ENCODE measurements around the gene CHN1. TPM values are rescaled to one million over a fixed set of nuclear protein-coding genes. Genes with fewer than 3 reads are reported as not detected.

The CHN1 gene, protein sequence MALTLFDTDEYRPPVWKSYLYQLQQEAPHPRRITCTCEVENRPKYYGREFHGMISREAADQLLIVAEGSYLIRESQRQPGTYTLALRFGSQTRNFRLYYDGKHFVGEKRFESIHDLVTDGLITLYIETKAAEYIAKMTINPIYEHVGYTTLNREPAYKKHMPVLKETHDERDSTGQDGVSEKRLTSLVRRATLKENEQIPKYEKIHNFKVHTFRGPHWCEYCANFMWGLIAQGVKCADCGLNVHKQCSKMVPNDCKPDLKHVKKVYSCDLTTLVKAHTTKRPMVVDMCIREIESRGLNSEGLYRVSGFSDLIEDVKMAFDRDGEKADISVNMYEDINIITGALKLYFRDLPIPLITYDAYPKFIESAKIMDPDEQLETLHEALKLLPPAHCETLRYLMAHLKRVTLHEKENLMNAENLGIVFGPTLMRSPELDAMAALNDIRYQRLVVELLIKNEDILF
- 8.1 and 8.5 TPM in 2 replicates for total RNA-seq

DNA sequence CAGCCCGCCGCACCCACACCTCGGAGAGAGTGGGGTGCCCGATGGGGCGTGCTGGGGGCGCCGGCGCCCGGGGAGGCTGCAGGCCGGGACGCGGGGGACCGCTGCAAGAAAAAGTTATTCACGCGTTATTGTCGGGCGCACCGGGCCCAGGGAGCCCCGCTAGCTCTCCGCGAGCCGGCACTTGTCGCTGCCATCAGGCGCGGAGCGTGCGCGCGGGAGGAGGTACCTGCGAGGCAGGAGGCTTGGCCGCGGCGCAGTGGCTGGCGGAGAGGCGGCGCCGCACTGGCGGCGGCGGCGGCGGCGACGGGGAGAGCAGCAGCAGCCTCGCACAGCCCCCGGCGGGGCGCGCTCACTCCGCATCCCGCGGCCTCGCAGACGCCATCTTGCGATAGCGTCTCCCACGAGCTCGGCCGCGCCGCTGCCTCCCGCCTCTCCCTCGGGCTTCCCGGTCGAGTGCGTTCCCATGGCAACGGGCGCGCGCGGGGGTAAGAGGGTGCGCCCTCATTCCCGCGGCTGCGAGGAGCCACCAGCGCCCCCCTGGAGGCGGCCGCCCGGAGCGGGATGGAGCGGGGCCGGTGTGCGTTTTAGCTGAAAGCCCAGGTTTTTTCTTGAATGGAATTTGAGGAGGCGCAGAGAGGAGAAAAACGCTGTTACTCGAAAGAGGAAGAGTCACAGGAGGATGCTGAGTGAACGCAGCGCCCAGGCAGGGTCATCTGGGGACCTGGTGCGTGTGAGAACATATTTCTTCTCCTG lies at the start of gene CHN1:
TSS of gene CHN1 (minus strand) at position 402 of the 753 bp plus-strand sequence. CDS start 469 bp downstream, outside the sequence.
- peak; percentile 80 to 87 for DNase-seq (ENCODE audit: low read depth in 2 of 2)

DNA sequence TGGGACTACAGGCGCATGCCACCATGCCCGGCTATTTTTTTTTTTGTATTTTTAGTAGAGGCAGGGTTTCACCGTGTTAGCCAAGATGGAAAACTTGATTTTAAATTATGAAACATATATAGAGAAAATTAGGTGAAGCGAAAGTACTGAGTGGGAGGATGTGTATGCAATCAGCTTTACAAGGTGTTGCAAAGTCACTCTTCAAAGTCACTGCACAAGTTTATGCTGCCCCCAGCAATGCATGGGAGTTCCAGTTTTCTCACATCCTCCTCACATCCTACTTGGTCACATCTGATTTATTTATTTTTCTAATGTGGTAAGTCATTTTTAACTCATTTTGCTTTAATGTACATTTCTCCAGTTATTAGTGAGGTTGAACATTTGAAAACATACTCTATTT lies 49.2 kb upstream of the CHN1 start:
- DNase-seq (ENCODE audit: low read depth in 2 of 2) = no peak

DNA sequence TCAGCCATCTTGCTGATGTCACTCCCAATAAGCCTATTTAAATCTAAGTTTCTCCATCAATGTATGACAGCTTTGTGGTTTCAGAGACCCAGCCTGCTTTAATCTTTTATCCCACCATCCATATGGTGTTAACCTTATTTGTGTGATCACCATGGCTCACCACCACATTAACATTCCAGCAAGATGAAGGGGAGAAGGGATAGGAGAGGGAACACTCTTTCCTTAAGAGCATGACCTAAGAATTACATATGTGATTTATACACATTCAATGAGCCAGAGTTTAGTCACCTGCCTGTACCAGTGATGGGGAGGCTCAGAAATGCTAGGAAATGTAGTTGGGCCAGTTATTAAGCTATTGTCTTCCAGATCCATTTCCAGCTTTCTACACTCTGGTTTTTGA lies 44.5 kb upstream of the CHN1 start:
- no peak for DNase-seq (ENCODE audit: low read depth in 2 of 2)

DNA sequence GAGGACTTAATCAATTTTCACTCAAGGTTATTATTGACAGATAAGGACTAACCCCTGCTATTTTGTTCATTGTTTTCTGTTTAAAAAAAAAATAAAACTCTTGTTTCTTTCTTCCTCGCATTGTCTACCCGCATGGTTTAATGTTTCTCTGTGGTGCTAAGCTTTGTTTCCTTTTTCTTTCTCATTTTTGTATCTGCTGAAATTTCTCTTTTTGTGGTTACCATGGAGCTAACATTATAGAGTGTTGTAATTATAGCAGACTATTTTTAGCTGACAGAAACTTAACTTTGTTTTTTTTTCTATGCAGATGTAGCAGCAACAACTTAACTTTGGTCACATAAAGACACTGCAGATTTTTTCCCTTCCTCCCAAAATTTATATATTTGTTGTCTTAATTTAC lies 43.1 kb upstream of the CHN1 start:
- no peak for DNase-seq (ENCODE audit: low read depth in 2 of 2)

DNA sequence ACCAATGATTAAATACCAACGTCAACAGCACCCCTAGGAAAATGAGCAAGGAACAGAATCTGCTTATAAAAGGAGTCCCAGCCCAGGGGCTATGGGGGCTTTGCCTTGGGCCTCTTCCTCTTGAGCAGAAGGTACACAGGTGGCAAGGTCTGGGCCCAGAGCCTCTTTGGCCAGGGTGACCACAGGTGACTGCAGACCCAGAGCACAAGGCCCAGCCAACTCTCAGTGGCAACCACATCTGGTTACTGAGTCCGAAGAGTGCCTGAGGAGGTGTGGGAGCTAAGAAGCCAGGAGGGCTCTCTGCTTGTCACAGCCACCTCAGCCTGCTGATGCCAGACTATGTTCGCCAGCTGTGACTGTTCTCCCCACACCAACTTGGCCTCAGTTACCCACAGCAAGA lies 34.3 kb upstream of the CHN1 start:
- DNase-seq (ENCODE audit: low read depth in 2 of 2) = no peak

DNA sequence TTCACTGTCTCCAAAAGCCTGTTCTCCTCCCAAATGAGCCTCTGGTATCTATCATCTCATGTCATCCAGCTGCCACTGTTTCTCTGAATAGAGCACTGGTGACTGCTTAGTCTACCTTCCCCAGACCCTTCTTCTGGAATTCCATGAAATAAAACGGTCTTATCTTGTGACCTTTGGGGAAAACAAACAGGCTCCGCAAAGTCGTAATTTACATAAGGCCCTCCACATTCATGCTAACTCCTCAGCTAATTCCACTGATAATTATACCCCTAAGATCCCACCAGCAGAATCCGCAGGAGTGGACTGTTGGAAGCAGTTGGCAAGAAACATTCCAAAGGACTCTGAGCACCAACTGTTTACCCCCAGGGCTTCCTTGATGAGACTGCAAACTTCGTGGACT lies 33.9 kb upstream of the CHN1 start:
- DNase-seq (ENCODE audit: low read depth in 2 of 2) = no peak

DNA sequence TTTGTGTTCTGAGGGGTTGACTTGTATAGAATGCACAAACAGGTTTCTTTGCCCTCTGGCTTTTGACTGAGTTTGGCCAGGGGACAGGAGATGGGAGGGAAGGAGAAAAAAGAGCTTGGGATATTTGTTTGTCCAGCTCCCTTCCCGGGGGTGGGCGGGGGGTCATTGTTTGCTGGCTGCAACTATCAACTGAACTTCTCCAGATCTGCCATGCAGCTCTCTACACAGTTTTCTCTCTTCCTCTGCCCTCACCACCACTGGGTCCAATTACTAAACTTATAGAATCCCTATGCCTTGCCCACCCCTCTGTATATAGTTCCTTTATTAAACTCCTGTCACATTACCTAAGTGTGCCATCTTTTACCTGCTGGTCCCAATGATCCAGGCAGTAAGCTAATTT lies 32.8 kb upstream of the CHN1 start:
- no peak for DNase-seq (ENCODE audit: low read depth in 2 of 2)

DNA sequence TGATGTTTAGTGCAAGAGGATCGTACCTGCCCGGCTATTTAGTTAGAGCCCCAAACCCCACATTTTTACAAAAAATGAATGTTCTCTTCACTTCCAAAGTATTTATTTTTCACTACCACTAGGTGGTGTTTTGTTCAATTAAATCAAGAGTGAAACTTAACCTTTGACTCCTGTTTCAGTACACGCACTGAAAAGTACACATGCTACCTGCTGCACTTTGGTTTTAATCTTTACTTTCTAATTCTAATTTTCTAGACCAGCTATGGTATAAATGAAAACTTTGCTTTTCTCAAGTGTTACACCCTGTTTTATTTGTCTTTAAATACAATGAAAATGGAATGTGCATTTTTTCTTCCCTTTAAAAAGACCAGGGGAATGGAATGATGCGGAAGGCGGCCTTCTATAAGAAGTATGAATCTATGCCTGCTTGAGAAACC lies 31.4 kb upstream of the CHN1 start:
- peak; percentile 32 to 50 for DNase-seq (ENCODE audit: low read depth in 2 of 2)

DNA sequence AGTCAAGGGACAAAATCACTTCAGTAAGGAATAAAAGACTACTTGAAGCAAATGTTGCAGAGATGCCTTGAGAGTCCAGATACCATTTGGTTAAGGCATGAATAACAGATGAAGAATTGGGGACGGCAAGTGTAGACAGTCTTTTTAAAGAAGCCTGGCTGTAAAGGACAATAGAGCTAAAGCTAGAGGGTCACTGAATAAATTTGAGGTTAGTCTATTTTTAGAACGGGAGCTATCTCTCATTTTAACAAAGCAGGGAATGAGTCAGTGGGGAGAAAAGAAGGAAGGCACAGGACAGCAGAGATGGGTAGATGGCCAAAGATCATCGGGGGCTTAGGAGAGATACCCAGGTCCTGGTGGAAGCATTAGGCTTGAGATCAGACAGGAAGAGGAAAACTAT lies 30.6 kb upstream of the CHN1 start:
- no peak for DNase-seq (ENCODE audit: low read depth in 2 of 2)

DNA sequence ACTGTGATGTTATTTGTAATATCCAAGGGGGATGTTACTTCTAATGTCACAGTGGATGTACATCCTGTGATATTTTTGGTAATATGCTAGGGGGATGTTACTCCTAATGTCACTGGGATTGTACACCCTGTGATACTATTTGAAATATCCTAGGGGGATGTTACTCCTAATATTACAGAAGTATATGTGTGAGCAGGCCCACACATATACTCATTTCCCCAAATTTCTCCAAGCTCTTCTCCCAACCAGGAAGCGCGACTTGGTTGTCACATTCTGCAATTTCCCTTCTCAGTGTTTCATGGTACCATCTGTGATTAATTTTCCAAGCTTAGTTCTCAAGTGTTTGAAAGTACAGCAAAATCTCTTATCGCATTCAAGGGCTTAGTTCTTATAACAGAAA lies 29.5 kb upstream of the CHN1 start:
- DNase-seq (ENCODE audit: low read depth in 2 of 2) = no peak

DNA sequence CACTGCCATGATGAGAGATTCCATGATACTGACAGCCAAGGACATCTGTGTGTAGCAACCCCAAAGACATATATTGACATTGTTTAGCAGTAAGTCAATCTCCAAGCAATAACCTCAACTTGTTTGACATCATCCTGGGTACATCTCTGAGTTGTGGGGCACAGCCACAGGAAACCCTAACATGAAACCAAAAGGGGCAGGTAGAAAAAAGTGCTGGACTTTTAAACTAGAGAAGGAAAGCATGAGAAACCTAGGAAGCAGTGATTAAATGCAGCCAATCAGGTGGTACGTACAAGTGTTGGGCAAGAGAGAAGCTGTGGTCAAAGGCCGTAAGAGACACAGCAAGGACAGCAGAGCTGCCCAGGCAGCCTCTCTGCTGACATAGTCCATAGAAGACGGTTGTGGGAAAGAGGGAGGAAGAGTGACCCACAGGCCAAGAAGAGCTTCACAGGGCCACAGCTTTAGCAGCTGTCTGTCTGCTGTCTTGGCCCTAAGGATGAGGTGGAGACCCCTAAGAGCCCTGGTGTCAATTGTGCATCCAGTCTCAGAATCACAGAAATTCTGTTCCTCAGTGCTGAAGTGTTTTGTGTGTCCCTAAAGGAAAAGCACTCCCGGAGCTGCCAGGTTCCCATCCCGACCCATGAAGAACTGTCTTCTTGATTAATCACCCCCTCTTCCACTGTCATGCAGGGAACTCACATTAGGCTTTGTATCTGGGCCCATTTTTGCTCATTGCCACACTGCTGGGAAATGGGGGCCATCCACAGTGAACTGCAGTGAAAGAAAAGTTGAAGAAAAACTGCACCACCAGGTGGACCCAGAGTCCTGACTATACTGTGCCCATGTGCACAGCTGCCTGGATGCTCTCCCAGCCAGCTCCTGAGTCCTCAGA lies 25.4 kb upstream of the CHN1 start:
- peak; percentile 54 to 55 for DNase-seq (ENCODE audit: low read depth in 2 of 2)

DNA sequence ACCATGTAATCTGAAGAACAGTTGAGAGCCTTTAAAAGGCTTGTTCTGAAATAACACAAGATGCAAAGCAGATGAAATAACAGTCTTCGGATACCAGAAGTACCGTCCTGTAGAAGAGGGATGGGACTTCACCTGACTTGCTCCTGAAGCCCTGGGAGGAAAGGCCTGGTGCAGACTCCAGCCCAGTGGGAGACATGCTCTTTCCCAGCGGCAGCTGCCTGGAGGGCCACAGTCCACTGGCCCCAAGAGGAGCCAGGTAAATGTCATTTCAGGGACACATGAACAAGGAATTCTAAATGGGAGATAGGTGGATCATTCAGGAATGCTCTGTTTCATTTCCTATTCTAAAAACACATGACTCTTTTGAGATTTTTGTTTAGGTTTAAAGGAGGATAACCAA lies 22.6 kb upstream of the CHN1 start:
- DNase-seq (ENCODE audit: low read depth in 2 of 2) = no peak

DNA sequence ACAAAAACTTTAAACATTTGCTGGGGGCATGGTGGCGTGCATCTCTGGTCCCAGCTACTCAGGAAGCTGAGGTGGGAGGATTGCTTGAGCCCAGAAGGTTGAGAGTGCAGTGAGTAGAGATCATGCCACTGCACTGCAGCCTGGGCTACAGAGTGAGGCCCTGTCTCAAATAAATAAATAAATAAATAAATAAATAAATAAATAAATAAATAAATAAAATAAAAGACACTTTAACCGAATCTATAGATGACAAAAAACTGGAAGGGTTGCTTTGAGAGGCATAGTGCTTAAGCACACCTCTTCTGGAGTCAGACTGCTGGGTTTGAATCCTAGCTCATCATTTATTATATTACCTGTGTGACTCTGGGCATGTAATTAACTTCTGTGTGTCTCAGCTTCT lies 21.2 kb upstream of the CHN1 start:
- DNase-seq (ENCODE audit: low read depth in 2 of 2) = no peak

DNA sequence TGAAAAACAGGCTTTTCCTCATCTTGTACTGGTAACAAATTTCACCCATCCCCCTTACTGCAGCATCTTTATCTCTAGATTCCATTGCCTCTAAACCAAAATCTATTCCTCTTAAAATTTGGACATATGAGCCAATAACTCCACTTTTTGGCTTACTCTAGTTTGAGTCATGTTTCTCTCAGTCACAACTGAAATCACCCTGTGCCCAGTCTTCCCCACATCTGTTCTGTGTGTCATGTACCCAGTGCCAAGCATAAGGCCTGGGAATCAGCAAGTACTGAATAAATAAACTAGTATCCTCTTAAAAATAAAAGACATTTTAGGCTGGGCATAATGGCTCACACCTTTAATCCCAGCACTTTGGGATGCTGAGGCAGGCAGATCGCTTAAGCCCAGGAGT lies 20.8 kb upstream of the CHN1 start:
- no peak for DNase-seq (ENCODE audit: low read depth in 2 of 2)

DNA sequence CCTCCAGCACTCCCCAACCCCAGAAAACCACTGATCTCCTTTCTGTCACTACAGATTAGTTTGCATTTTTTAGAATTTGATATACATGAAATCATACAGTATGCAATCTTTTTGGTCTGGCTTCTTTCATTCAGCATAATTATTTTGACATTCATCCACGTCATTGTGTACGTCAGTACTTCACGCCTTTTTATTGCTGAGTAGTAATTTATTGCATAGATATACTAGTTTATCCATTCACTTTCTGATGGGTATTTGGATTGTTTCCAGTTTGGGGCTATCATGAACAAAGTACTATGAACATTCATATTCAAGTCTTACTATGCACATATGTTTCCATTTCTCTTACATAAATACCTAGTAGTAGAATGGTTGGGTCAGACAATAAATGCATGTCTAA lies 20.1 kb upstream of the CHN1 start:
- no peak for DNase-seq (ENCODE audit: low read depth in 2 of 2)

DNA sequence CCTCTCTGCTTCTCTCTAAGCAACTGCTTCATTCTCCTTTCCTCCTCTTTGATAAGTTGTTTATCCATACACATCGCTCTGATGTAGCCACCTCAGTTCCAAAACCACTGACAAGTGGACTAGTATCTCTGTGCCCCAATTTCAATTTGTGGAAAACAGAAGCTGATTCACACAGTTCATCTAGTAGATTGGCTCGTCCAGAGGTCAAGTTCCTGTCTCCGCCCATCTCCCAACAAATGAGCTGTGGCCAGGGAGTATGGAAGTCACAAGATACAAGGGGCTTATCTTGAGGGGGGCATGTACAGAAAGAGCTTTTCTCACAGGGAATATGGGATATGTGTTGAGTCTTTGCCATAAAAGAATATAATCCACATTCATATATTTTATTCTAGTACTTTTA lies 17.7 kb upstream of the CHN1 start:
- no peak for DNase-seq (ENCODE audit: low read depth in 2 of 2)

DNA sequence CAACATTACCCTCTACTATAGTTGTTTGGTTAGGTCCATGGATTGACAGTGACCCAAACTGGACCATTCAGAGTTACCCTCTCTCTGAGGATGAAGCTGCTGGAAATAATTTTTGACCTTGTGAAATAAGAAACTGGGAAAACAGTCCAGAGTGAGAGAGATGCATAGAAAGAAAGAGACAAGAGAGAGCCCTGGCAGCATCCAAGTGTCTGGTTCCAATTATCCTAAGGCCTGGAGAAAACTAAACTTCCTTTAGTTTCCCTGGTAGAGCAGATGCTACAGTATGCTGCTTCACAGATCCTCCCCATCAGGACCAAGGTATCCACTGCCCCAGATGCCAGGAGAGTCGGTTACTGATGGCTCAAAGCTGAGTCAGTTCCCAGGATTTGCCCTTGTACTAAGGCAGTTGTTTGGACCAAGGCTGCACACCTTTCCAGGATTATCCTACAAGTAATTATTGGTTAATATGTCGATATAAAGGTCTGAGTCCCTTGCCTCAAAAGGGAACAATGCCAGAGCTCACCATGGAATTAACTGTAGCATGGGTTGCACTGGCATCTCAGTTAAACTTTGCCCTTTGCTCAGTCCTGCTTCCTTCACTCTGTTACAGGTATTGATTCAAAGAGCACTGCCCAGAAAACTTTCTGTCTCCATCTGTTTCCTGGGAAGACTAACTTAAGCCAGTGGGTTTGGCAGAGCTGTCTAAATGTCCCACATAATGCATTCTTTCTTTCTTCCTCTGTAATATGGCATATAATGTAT lies 14.6 kb upstream of the CHN1 start:
- no peak for DNase-seq (ENCODE audit: low read depth in 2 of 2)

DNA sequence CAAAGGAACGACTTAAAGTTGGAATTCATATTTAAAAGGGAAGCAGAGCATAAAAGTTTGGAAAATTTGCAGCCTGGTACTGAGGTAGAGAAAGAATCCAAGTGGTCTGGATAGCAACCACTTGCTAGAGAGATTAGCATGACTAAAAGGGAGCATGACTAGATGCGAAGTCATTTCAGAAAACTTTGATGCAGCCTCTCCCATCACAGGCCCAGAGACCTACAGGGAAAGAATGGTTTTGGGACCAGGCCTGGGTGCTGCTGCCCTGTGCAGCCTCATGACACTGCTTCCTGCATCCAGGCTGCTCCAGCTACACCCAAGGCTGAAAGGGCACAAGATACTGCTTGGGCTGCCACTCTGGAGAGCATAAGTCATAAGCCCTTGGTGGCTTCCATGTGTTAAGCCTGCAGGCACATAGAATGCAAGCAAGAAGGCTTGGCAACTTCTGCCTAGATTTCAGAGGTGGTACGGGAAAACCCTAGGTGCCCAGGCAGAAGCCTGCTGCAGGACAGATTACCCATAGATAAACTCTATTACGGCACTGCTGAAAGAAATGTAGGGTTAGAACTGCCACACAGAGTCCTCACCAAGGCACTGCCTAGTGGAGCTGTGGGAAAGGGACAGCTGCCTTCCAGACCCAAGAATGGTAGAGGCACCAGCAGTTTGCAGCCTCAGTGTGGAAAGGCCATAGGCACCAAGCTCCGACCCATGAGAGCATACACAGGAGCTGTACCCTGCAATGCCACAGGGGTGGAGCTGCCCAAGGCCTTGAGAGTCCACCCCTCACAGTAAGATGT lies 12.6 kb upstream of the CHN1 start:
- DNase-seq (ENCODE audit: low read depth in 2 of 2) = no peak

DNA sequence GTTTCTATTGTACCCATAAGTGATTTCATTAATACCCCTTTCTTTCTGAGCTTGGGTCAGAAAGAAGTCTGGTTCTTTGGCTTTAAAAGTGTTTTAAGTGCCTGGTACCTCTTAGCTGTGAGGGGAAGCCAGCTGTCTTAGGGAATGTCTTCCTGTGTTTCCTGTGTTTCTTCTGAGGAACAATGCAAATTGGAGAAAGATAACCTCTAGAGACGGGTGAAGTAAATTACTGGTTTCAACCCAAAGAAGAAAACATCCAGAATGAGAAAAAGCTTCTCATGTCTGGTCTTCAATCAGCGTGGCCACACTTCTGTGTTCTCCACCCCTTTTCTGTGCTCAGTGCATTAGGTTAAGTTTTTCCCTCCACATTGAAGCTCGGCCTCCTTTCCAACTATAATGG lies 10.2 kb upstream of the CHN1 start:
- DNase-seq (ENCODE audit: low read depth in 2 of 2) = peak in 1 of 2 donors; percentile 79

DNA sequence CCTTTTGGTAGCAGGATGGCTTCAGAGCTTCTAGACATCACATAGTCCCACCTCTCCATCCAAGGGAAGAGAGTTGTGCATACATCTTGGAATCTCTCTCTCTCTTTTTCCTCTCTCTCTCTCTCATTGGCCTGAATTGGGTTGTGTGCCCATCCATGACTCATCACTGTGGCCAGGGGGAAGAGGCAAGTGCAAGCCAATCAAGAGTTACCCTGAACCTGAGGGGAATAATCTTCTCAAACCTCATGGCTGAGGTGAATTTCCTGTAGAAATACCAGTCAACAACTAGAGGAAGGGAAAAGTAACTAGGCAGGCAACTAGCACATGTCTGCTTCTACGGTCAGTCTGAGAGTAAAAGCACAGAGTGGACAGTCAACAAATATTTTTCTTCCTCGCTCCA lies 7.3 kb upstream of the CHN1 start:
- no peak for DNase-seq (ENCODE audit: low read depth in 2 of 2)
